NCI-H748 (cell line): ENCODE measurements around the gene GSTM4.

Experiments
- DNase-seq: peaks from one replicate; lab custom pipeline; 2025; ENCODE audit not compliant: unreplicated experiment; lab: John Stamatoyannopoulos, UW

Gene GSTM4

GRCh38 chr1:109624201-109625010 lies 31.5 kb upstream of the GSTM4 start:
- DNase-seq: no peak

GRCh38 chr1:109625176-109625575 lies 30.7 kb upstream of the GSTM4 start:
- no peak for DNase-seq

GRCh38 chr1:109625601-109626560 lies 30.0 kb upstream of the GSTM4 start:
- DNase-seq: no peak

- DNase-seq: no peak
These were observed 29.1 kb upstream of the GSTM4 start for GRCh38 chr1:109626682-109627408.

- no peak for DNase-seq
These were observed 28.1 kb upstream of the GSTM4 start for GRCh38 chr1:109627692-109628399.

GRCh38 chr1:109628540-109629321 lies 27.2 kb upstream of the GSTM4 start:
- DNase-seq: no peak

- no peak for DNase-seq
These were observed 26.4 kb upstream of the GSTM4 start for GRCh38 chr1:109629372-109630030.

- no peak for DNase-seq
These were observed 25.6 kb upstream of the GSTM4 start for GRCh38 chr1:109630081-109630897.

- DNase-seq: no peak
These were observed 24.9 kb upstream of the GSTM4 start for GRCh38 chr1:109630898-109631512.

- DNase-seq: no peak
These were observed 24.1 kb upstream of the GSTM4 start for GRCh38 chr1:109631513-109632505.

- peak; percentile 41 for DNase-seq
These were observed 23.1 kb upstream of the GSTM4 start for GRCh38 chr1:109632671-109633346.

- DNase-seq: no peak
These were observed 21.6 kb upstream of the GSTM4 start for GRCh38 chr1:109634292-109634691.

- DNase-seq: no peak
These were observed 20.8 kb upstream of the GSTM4 start for GRCh38 chr1:109634771-109635750.

- DNase-seq: no peak
These were observed 20.1 kb upstream of the GSTM4 start for GRCh38 chr1:109635862-109636200.
